Chondrocyte (in vitro differentiated cells): Measurements from ENCODE around the gene PPM1K. TPM values are rescaled to one million over a fixed set of nuclear protein-coding genes. Genes with fewer than 3 reads are reported as not detected.

Experiments used
- DNase-seq: peaks from one replicate; pipeline ENCODE4 v3.0.0; 2021; ENCODE audit warnings: mixed read lengths, low spot score
- H3K27ac Mint-ChIP-seq: one replicate; pipeline ENCODE4 v1.8.0; 2021; ENCODE audit warnings: mild to moderate bottlenecking, moderate library complexity, mixed read lengths; ENCODE audit not compliant: unreplicated experiment
- H3K27me3 Mint-ChIP-seq: 2 replicates; pipeline ENCODE4 v1.8.0; 2021; ENCODE audit warnings: low read depth, mixed read lengths
- H3K36me3 Mint-ChIP-seq: 2 replicates; pipeline ENCODE4 v1.8.0; 2021; ENCODE audit warnings: low read depth, mixed read lengths
- H3K4me1 Mint-ChIP-seq: 2 replicates; pipeline ENCODE4 v1.8.0; 2021; ENCODE audit warnings: low read depth, mild to moderate bottlenecking, mixed read lengths
- H3K4me3 Mint-ChIP-seq: one replicate; pipeline ENCODE4 v1.8.0; 2021; ENCODE audit warnings: mild to moderate bottlenecking, moderate library complexity, mixed read lengths; ENCODE audit not compliant: unreplicated experiment
- H3K9me3 Mint-ChIP-seq: 2 replicates; pipeline ENCODE4 v1.8.0; 2021; ENCODE audit warnings: low read depth, mixed read lengths
- CTCF ChIP-seq: fragments of 200-600 bp; sonication (generic); IDR thresholded peaks from 2 replicates; pipeline ENCODE4 v1.5.0; 2021; ENCODE audit warnings: antibody characterized with exemption, mild to moderate bottlenecking, moderate library complexity
- total RNA-seq: library from RNA; stranded (reverse); gene quantifications from 3 replicates; pipeline ENCODE4 v1.2.1, GENCODE V29; 2021

PPM1K gene
- total RNA-seq, 1 donor from 2014 or later = 17.0 TPM

DNA sequence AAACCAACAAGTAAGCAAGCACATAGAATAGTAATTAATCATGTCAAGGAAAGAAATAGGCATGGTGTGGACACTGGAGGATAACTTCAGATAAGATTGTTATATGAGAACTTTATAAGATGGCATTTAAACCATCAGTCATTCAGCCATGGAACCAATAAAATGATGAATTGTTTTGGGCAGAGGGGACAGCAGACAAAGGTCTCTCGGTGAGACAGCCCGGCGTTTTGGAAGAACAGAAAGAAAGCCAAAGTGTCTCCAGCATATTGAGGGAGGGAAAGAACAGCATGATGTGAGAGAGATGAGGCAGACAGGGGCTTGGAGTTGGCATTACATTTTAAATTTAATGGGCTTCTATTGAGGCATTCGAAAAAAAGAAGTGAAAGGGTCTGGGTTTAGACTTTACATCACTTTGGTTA lies 883 bp upstream of the PPM1K start:
- peaks cover 40% of the 10 kb centered on the region for H3K4me1 Mint-ChIP-seq
- H3K27me3 Mint-ChIP-seq = no peaks in the 10 kb centered on the region
- H3K4me3 Mint-ChIP-seq = peak overlapping the region; percentile 97
- H3K27ac Mint-ChIP-seq = peak overlapping the region; percentile 100
- no peaks in the 10 kb centered on the region for H3K9me3 Mint-ChIP-seq
- H3K36me3 Mint-ChIP-seq = no peaks in the 10 kb centered on the region
- TF ChIP-seq CTCF = no peak
- DNase-seq = no peak

DNA sequence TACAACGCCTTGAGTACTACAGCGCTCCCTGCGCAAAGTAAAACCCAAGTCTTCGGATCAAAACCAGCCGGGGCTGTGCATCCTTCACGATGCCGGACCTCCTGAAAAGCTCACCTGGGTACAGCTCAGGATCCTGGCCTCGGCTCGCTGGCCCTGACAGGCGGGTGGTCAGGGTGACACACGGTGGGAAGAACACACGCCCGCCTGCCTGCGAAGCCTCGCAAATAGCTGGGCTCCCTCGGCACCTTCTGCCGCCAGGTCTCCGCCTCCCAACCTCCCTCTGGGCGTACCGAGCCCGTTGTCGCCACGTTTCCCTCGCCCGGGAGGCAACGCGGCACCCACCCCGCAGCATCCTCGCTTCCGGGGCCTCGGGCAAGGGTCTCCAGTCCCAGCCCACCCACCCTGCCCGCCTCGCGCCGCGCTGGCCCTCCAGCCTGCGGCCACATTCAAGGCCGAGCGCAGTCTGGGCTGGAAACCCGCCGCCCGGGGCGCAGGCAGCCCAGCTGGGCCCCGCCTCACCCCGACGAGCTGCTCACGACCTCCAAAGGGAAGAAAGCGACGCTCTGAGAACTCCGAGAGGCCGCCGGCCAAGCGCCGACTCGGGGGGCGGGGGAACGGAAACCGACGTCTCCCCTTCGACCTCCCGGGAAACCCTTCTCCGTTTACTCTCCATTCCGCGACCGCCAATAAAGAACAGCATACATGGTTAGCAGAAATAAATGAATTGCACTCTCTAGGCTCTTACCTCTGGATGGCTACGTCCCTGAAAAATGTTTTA lies 511 bp downstream of the PPM1K start:
- H3K27me3 Mint-ChIP-seq = no peaks in the 10 kb centered on the region
- no peaks in the 10 kb centered on the region for H3K9me3 Mint-ChIP-seq
- peak overlapping the region; percentile 97 for H3K4me3 Mint-ChIP-seq
- peak overlapping the region; percentile 100 for H3K27ac Mint-ChIP-seq
- H3K4me1 Mint-ChIP-seq = peaks cover 42% of the 10 kb centered on the region
- TF ChIP-seq CTCF = peak; percentile 17
- no peaks in the 10 kb centered on the region for H3K36me3 Mint-ChIP-seq
- no peak for DNase-seq

GRCh38 chr4:88280228-88280795 lies 4.0 kb downstream of the PPM1K start:
- no peak overlapping the region for H3K4me3 Mint-ChIP-seq
- H3K27me3 Mint-ChIP-seq = no peaks in the 10 kb centered on the region
- H3K4me1 Mint-ChIP-seq = peaks cover 58% of the 10 kb centered on the region
- no peak overlapping the region for H3K27ac Mint-ChIP-seq
- no peak for DNase-seq
- TF ChIP-seq CTCF = no peak
- peaks cover 8% of the 10 kb centered on the region for H3K9me3 Mint-ChIP-seq
- H3K36me3 Mint-ChIP-seq = peaks cover 3% of the 10 kb centered on the region

DNA sequence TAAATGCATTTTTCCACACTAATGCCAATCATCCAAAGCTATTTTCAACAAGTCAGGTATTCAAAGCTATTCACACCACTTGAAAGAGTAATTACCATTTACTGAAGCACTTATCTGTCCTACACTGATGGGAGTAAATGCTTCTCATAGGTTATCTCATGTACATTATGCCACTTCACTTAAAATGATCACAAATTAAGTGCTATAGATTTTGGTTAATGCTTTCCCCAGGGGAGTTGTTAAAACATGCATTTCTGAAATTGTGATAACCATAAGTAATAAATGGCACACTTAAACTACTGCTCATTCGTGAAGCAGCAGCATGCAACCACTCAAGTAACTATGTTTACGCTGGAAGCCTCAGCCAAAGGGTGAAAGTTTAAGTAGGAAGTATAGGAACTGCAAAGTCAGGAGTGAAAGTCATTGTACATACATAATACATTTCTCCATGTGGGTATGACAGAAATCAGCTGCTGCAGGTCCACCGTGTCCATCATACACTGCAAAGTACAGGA lies 6.6 kb downstream of the PPM1K start:
- H3K4me1 Mint-ChIP-seq = peaks cover 52% of the 10 kb centered on the region
- peaks cover 5% of the 10 kb centered on the region for H3K36me3 Mint-ChIP-seq
- peaks cover 8% of the 10 kb centered on the region for H3K9me3 Mint-ChIP-seq
- H3K27ac Mint-ChIP-seq = no peak overlapping the region
- no peak for TF ChIP-seq CTCF
- DNase-seq = no peak
- no peak overlapping the region for H3K4me3 Mint-ChIP-seq
- no peaks in the 10 kb centered on the region for H3K27me3 Mint-ChIP-seq

DNA sequence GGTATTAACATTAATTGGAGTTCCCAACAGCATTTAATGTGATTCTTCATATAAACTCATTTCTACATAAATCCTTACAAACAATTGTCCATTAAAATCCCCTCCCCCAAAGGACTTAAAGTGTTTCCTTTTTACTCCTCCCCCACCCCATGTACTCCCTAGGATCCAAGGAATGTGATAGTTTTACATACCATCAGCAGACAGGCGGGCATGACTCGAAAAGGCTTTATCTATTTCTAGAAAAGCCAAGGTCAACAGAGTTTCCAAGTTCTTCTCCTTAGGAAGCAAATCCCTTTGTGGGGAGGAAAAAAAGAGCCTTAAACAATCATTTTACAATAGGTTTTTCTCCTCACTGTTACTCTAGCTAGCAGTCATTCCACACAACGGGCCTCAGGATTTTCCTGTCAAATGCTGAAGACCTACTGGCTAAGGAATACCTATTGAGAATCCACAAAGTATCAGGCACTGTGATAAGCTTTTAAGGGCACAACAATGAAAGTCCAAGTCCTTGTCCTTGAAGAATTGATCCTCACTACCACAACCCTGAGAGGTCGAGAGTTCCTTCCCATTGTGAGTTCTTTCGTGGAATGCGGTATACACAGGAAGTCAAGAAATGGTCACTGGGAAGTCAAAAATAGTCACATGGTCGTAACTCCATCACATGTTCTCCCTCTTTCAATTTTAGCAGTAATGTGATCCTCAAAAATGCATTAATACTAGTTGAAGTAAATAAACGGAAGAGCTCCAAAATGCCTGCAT lies 7.2 kb downstream of the PPM1K start:
- H3K9me3 Mint-ChIP-seq = peaks cover 8% of the 10 kb centered on the region
- H3K36me3 Mint-ChIP-seq = peaks cover 5% of the 10 kb centered on the region
- no peak for DNase-seq
- H3K4me1 Mint-ChIP-seq = peaks cover 46% of the 10 kb centered on the region
- no peak overlapping the region for H3K4me3 Mint-ChIP-seq
- no peaks in the 10 kb centered on the region for H3K27me3 Mint-ChIP-seq
- peak overlapping the region; percentile 28 for H3K27ac Mint-ChIP-seq
- TF ChIP-seq CTCF = no peak
